Vagina (tissue), 2 donors: ENCODE data around the gene MYLK.

Source experiments
- POLR2A ChIP-seq, 2 donors: fragments of 450-650 bp; IDR thresholded peaks; one replicate each; pipeline ENCODE4 v1.6.1; 2017; ENCODE audit warnings: antibody characterized with exemption in 2 of 2, mild to moderate bottlenecking in 2 of 2, moderate library complexity in 2 of 2
- POLR2AphosphoS5 ChIP-seq, 2 donors: sonication (generic); formaldehyde crosslinking; IDR thresholded peaks; one replicate each; pipeline ENCODE4 v1.9.0; 2017; ENCODE audit warnings: antibody characterized with exemption in 2 of 2, mild to moderate bottlenecking in 2 of 2, low read depth in 1 of 2; ENCODE audit not compliant: insufficient read depth in 1 of 2
- TF ChIP-seq, protein P1 (sequence below), 3 experiments: fragments of 450-650 bp in 2 of 3; fragments of 200-600 bp in 1 of 3; sonication (generic) in 1 of 3; IDR thresholded peaks; one replicate each; pipeline ENCODE4 v1.5.1; 2017 to 2019; ENCODE audit warnings: antibody characterized with exemption in 3 of 3, mild to moderate bottlenecking in 2 of 3, moderate library complexity in 2 of 3

DNA sequence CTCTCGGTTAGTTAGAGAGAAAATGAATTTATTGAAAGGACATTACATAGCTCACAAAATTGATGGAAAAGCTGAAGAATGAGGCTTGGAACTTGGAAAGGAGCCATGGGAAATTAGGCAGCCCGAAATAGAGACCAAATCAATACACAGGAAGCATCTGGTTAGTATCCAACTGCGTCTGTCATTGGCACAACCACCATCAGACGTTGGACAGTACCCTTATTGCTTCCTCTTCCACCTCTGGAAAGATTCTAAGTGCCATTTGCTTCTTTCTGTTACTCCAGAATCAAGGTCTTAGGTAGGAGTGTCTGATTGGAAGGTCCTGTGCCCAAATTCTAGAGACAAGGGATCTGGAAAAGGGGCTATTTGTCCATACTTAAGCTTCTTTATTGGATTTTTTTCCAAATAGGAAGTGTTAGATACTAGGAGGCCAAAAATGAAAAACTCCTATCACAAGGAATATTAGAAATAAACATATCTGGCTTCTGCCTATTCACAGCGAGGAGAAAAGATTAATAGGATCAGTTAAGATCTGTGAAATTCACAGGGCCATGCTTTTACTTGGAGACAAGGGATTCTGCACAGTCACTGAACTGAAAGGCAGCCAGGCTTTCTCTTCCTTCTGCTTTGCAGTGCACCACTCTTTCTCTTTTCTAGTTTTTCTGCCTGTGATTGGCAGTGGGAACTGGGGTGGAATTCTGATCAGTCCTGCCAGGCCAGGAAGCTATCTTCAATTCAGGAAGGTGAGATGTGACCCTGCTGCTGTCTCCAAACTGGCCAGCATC is 288.5 kb downstream of the MYLK start:
- TF ChIP-seq, protein P1, sequence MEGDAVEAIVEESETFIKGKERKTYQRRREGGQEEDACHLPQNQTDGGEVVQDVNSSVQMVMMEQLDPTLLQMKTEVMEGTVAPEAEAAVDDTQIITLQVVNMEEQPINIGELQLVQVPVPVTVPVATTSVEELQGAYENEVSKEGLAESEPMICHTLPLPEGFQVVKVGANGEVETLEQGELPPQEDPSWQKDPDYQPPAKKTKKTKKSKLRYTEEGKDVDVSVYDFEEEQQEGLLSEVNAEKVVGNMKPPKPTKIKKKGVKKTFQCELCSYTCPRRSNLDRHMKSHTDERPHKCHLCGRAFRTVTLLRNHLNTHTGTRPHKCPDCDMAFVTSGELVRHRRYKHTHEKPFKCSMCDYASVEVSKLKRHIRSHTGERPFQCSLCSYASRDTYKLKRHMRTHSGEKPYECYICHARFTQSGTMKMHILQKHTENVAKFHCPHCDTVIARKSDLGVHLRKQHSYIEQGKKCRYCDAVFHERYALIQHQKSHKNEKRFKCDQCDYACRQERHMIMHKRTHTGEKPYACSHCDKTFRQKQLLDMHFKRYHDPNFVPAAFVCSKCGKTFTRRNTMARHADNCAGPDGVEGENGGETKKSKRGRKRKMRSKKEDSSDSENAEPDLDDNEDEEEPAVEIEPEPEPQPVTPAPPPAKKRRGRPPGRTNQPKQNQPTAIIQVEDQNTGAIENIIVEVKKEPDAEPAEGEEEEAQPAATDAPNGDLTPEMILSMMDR (IDR thresholded peaks at IDR 0.05), result no peak
- TF ChIP-seq POLR2AphosphoS5 (IDR thresholded peaks at IDR 0.05; ENCODE audit: insufficient read depth in 1 of 2, low read depth in 1 of 2), result no peak
- no peak for TF ChIP-seq POLR2A (IDR thresholded peaks at IDR 0.05)
